Activated T-cell treated with anti-CD3 and anti-CD28 coated beads for 1 hour (primary cell): Measurements from ENCODE around the gene NAT8L.

ENCODE experiments used
- DNase-seq: peaks from one replicate; pipeline ENCODE4 v3.0.0-alpha.2; 2020; ENCODE audit warnings: low read depth

Gene NAT8L

DNA sequence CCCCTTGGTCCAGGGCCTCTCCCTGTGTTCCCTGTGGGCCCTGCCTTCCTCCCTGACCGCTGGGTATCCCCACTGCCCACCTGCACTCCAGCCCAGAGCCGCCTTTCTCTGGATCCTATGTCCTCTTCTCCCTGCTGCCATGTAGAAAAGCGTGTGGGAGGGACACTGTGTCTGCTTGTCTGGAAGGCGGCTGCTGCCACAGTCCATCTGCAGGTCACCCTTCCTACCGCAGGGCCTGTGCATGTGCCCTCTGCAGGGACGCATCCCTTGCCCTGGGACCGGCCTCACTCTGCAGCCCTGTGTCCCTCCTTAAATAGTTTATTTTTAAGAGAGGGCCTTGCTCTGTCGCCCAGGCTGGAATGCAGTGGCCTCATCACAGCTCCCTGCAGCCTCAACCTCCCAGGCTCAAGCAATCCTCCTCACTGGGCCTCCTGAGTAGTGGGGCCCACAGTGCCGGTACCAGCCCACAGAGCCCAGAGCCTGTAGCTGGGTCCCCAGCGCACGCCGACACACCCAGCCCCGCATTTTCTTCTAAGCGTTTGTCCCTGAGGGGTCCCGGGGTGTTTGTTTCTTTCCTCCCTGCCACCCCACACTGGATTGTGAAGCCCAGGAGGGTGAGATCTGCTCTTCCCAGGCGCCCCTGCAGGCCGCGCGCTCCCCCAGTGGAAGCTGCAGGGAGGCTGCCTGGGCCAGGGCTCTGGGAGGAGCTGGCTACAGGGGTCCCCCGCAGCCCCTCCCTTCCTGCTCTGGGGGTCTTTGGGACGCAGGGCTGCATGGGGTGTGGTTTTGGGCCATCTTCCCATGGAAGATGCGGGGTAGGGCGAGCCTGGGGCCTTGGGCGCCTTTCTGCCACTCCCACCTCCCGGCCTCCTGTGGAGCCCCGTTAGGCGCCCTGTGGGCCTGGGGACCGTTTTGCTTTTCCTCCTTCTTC, 12.8 kb upstream of the NAT8L start:
- DNase-seq: no peak

DNA sequence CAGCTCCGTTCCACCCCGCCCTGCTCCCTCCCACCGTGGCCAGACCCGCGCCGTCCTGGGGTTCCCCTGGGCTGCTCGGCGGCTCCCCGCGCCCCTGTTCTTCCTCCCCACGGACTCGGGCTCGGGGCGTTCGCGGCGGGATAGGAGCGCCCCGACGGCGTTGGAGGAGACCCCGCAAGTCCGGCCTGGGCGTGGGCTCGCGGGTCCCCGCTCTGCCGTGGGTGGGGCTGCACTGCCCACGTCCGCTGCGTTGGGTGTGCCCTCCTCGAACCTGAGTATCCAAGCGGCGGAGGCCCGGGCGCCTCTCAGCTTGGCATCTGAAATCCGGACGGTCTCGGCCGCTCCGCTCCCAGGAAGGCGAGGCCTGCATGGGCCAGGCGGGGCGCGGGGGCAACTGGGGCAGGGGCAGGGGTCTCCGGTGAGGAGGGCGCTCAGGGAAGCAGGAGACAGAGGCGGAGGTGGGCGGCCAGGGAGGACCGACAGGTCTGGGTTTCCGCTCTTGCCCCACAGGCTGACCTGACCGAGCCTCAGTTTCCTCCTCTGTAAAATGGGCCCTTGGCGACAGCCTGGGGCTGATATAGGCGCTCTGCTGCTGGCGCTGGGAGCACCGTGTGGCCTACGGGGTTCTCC, 12.0 kb upstream of the NAT8L start:
- no peak for DNase-seq

DNA sequence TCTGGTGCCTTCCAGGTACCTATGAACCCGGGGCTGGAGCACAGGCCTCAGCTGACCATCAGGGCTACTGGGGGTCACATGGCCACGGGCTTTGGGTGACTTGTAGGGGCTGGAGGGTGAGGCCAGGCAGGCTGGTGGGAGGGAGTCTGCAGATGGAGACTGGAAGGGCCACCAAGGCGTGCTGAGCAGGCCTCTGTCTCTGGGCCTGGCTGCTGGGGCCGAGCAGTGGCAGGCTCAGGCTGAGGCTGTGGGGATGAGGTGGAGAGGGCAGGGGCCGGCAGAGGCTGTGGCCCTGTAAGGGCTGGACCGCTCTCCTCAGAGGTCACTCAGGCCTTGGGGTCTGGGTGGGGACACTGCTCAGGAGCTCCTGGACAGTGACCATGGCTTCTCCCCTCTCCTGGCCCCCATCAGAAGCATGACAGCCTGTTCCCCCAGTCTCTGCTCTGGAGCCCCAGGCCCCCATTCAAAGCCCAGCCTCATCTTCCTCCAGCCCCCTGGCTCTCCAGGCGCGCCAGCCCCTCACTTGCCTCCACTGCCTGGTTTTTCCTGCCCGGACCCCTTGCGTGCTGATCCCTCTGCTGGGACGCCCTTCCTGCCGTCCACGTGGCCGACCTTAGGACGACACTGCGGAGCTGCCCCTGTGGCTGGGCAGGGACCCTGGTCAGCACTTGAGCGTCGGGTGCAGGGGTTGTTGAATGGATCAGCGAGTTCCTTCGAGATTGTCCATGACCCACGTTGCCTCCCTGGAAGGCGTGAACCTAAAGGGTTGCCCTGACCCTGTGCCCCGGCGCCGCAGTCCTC, 11.1 kb upstream of the NAT8L start:
- no peak for DNase-seq

DNA sequence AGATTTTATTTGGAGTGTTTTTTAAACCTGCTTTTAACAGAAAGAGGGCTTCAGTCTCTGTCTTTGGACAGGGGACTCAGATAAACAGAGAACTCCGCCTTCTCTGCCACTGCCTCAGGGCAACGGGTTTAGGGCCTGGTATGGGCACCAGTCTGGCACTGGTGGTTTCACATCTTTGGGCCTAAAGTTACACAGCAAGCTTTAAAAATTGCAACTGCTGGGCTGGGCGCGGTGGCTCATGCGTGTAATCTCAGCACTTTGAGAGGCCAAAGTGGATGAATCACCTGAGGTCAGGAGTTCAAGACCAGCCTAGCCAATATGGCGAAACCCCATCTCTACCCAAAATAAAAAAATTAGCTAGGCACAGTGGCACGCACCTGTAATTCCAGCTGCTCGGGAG, 10.3 kb upstream of the NAT8L start:
- no peak for DNase-seq

DNA sequence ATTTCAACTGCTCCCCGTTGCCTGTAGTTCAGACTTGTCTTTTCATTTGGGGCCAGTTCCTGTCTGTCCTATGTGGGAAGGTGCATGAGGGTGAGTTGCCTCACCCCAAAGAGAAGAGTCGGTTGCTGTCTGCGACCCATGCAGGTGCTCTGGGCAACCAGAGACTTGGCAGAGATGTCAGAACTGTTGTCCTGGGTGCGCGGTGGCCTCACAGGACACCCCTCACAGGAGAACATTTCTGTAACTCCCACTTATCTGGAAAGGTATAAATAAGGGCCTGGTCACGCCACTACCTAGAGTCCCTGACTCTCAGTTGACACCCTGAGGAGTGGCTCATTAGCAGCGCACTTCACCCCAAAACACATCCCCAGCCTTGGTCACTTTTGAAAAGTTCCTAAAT, 9.7 kb upstream of the NAT8L start:
- no peak for DNase-seq

DNA sequence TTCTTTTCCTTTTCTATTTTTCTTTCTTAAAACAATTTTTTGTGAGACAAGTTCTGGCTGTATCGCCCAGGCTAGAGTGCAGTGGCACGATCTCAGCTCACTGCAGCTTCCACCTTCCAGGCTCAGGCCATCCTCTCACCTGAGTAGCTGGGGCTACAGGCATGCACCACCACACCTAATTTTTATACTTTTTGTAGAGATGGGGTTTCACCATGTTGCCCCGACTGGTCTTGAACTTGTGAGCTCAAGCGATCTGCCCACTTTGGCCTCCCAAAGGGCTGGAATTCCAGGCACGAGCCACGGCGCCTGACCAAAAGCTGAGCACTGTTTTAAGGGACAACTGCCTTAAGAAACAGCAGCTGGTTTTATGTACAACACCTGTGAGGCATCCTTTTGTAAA, 9.3 kb upstream of the NAT8L start:
- DNase-seq: no peak

DNA sequence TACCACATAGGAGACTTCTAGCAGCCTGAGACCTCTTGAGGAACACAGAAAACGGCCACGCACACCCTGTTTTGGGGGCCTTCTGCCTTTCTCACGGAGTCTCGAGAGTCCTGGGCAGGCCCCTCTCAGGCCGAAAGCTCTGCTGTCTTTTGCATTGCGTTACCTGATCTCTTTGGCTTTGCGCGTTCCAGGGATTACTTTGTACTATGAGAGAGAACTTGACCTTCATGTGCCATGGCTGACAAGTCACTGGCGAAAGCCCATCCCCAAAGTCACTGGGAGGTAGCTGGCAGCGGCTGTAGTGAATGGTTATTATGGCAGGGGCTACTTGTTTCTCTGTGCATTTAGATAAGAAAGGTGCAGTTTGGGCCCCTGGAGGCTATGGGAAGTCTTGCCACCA, 8.0 kb upstream of the NAT8L start:
- DNase-seq: no peak

DNA sequence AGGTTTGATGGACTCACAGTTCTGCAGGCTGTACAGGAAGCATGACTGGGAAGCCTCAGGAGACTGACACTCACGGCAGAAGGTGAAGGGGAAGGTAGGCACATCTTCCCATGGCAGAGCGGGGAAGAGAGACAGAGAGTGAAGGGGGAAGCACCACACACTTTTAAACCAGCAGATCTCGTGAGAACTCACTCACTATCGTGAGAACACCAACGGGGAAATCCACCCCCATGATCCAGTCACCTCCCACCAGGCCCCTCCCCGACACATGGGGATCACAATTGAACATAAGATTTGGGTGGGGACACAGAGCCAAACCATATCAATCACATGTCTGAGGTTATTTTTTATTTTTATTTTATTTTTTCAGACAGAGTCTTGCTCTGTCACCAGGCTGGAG, 4.9 kb upstream of the NAT8L start:
- no peak for DNase-seq

DNA sequence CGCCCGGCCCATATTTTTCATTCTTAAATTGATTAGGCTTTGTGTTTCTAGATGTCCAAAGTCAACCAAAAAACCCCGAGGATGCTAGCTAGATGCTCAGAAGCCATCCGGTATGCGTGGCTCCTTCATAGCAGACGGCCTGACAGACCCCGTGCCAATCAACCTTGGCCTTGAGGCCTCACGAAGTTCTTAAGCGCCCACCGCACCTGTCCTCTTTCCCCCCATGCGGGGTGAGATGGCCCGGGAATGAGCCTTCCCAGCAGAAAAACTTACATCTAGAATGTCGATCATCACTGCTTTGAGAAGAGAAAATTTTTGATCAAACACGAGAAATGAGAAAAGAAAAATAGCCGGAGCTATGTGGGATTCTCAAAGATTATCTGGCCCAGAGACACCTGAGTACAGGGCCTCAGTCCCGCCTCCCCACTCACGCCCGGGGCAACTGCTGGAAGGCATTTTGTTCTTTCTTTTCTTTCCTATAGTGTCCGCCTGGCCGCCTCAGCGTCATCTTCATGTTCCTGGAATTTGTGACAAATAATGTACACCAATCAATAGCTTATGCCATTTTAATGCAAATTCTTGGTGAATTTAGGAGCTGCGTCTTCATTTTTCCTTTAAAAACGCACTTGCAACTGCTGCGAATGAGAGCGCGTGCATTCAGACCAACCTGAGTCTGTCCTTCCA, 1.6 kb upstream of the NAT8L start:
- no peak for DNase-seq

DNA sequence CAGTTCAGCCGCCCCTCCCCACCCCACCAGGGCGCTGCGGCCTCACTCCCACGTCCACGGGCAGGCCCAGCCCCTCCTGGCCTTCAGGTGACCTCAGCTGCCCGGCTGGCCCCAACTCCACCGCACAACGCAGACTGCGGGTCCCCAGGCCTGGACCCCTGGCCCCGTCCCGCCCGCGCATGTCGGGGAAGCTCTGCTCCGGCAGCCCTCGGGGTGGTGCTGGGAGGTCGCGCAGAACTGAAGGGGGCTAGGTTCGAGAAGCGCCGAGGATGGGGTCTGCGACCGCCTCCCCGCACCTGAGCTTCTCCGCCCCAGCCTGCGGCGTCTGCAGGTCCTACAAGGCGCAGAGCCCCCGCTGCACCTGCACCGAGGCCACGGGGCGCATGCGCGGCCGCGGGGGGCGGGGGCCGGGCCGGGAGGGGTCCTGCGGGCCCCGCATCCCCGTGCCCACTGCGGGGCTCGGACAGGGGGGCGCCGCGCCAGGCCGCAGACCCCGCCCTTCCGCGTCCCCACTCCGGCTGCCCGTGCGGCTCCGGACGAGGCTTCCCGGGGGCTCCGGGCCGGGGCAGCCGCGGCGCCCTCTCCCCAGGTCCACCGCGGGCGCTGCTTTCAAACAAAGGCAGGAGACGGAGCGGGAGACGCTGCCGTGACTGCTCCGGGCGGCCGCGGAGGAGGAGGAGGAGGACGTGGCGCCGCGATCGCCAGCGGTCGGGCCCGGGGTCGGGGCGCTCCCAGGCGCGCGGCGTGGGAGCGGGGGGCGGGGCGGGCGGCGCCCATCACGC, 672 bp upstream of the NAT8L start:
- DNase-seq: no peak

DNA sequence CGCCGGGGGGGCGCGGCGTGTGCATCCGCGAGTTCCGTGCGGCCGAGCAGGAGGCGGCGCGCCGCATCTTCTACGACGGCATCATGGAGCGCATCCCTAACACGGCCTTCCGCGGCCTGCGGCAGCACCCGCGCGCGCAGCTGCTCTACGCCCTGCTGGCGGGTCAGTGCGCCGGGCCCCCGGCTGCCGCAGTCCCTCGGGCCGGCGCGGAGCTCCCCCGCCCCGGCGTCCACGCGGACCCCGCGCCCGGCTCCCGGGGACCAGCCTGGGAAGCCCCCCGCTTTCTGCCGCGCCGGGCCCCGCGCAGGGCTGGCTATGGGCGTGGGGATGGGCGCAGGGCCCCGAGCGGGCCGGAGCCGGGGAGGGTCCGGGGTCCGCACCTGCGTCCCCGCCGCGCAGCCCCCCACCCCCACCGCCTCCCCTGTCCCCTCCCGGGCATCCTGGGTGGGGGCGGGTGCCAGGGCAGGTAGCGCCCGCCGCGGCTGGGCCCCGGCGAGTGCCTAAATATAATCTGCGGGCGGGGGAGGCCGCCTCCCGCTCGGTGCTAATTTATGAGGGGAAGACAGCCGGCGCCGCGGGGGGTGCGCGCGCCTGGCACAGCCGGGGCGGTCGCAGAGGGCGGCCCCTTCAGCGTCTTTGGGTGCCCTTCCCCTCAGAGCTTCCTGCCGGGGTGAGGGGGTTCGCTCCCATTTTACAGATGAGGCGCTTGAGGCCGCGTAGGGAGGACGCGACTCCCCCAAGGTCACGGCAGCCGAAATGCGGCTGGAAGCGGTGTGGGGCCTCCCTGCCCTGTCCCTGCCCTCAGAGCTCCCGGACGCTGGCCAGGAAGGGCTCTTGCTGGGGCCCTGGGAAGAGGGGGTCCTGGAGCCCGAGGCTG, 837 bp downstream of the NAT8L start:
- DNase-seq: no peak

DNA sequence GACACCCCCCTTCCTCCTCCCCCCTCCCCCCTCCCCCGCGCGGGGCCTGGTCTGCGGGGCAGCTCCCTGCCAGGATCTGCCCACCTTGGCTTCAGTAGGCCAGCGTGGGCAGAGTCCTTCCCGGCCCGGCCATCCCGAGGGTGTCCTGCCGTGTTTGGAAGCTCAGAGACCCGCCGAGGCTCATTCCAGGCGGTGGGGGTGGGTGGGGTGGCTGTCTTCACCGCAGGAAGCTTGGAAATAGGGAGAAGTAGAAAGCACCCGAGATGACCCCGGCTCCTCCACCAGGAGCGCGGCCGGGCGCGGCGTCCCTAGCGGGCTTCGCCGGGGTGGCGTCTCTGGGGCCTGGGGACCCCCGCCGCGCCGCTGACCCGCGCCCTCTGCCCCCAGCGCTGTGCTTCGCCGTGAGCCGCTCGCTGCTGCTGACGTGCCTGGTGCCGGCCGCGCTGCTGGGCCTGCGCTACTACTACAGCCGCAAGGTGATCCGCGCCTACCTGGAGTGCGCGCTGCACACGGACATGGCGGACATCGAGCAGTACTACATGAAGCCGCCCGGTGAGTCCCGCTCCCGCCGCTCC, 1.6 kb downstream of the NAT8L start:
- DNase-seq: no peak

DNA sequence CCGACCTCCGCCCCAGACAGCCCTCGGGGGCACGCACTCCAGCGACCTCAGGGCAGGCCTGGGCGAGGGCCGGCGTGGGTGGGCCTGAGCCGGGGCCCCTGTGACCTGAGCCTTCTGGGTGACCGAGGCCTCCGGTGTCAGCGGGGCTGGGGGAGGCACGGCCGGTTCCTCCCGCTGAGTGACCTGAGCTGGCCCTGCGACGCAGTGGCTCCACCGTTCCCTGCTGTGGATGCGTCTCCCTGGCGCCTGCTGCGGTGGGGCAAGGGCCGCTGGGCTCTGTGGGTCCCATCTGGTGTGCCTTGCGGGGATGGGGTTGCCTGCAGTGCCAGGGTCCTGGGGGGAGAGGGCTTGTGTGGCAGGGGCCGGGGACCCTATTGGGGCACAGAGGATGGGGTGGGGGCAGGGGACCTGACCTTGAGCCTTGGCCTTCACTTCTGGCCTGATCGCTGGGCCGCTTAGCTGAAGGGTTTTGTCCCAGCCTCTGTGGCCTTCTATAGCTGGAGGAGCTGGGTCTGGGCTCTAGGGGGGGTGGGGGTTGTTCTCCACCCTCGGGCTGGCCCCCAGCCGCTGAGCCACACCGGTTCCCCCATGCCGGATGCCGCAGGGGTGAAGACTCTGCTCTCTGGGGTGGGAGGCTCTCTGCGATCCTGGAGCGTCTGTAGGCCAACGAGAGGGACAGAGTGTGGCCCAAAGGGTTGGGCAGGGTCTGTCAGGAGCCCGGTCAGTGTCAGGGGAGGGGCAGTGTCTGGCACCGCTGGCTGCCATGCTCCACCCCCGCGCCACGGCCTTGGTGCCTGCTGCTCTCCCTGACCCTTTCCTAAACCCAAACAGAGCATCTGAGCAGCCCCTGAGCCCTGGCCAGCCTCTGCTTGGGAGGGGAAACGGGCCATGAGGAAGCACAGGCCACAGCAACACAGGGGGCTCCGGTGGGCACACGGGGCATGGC, 2.3 kb downstream of the NAT8L start:
- DNase-seq: no peak

DNA sequence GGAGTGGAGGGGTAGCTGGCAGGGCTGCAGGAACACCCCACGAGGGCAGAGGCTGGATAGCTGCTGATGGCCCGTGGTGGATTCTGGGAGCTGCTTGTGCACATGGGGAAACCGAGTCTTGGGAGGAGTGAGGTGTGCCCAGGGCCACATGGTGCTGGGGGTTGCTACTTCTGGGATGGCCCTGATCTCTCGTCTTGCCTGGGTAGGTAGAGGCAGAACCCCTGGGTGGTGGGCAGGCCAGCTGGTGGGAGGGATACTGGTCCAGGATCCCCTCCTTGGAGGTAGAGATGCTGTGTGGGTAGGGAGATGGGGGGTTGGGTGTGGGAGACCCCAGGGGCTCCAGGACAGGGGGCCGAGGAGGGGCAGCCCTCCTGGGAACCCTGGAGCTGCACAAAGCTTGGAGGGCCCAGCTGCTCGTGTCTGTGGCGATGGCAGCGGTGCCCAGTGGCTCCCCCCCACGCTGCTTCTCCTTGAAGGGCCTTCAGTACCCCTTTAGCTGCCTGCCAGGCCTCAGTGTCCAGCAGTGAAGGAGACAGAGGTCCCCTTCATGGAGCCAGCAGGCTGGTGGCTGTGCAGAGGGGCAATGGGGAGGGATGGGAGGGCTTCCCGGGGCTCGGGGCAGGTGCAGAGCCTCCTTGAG, 3.2 kb downstream of the NAT8L start:
- DNase-seq: no peak

DNA sequence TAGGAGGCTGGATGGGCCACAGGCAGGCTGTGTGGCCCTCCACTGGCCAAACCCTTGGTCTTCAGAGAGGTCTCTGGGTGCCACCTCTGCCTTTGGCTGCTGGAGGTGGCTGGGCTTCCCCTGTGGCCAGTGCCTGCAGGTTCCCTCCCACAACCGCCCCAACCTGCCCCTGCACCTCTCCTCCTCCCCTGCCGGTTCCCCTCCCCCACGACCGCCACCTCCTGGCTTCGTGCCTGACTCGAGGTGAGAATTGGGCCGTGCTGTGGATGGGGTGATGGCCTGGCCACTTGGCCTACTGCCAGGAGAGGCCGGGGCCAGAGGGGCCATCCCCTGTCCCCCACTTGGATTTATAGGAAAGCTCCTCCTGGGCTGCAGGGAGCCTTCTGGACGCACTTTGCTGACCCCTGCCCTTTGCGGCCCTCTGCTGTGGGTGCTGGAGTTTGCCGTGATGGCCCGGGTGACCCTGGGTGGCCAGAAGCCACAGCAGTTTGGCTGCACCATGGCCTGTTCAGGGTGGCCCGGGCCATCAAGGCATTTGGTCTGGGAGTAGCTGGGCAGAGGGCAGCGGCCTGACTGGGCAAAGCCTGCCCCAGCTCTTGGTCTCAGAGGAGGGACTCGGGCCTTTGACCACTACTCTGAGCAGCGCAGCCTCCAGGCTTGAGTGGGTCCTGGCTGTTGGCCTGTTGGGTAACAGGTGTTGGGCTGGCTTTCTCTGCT, 3.8 kb downstream of the NAT8L start:
- no peak for DNase-seq

DNA sequence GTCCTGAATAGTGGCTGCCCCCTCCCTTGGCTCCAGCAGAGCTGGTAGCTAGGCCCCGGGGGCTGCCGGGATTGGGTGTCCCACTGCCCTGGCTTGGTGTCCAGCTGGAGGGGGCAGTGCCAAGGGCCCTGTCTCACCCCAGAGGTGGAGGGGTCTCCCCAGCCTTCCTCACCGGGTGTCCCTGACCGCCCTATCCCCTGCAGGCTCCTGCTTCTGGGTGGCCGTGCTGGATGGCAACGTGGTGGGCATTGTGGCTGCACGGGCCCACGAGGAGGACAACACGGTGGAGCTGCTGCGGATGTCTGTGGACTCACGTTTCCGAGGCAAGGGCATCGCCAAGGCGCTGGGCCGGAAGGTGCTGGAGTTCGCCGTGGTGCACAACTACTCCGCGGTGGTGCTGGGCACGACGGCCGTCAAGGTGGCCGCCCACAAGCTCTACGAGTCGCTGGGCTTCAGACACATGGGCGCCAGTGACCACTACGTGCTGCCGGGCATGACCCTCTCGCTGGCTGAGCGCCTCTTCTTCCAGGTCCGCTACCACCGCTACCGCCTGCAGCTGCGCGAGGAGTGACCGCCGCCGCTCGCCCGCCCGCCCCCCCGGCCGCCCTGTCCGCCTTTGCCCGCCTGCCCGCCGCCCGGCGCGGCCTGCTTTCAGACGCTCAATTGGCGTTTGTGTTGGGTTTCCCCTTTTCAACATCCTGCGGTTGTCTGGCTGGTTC, 4.6 kb downstream of the NAT8L start:
- DNase-seq: no peak
